T follicular helper cell (primary cell): ENCODE data around the gene SH2D3C.

Experiments used
- DNase-seq: peaks from one replicate; pipeline ENCODE4 v3.0.0-alpha.2; 2020; ENCODE audit warnings: low read depth
- total RNA-seq, 2 experiments: gene quantifications; one replicate each; lab custom pipeline; 2026; lab: John Stamatoyannopoulos, UW

Gene SH2D3C
- total RNA-seq, result 21.9 to 48.9 reads per million in 2 experiments

GRCh38 chr9:127778280-127779135 lies at the start of gene SH2D3C:
Gene SH2D3C, minus strand, starts transcription at chr9:127778666. Its CDS starts 39 bp downstream, at chr9:127778627.
- no peak for DNase-seq

GRCh38 chr9:127826253-127826913 lies 47.9 kb upstream of the SH2D3C start:
- DNase-seq, result no peak

- no peak for DNase-seq
Observed at GRCh38 chr9:127825319-127826051, 47.0 kb upstream of the SH2D3C start.

GRCh38 chr9:127822108-127822507 lies 43.6 kb upstream of the SH2D3C start:
- no peak for DNase-seq

GRCh38 chr9:127818574-127818973 lies 40.1 kb upstream of the SH2D3C start:
- no peak for DNase-seq

GRCh38 chr9:127817881-127818434 lies 39.5 kb upstream of the SH2D3C start:
- no peak for DNase-seq

- DNase-seq, result no peak
Observed at GRCh38 chr9:127816728-127817127, 38.3 kb upstream of the SH2D3C start.

- no peak for DNase-seq
Observed at GRCh38 chr9:127816362-127816725, 37.9 kb upstream of the SH2D3C start.

- DNase-seq, result no peak
Observed at GRCh38 chr9:127815512-127816361, 37.3 kb upstream of the SH2D3C start.

GRCh38 chr9:127814619-127815511 lies 36.4 kb upstream of the SH2D3C start:
- no peak for DNase-seq

- DNase-seq, result no peak
Observed at GRCh38 chr9:127813686-127814226, 35.3 kb upstream of the SH2D3C start.

GRCh38 chr9:127812936-127813675 lies 34.6 kb upstream of the SH2D3C start:
- no peak for DNase-seq

GRCh38 chr9:127812011-127812410 lies 33.5 kb upstream of the SH2D3C start:
- no peak for DNase-seq

GRCh38 chr9:127810378-127811187 lies 32.1 kb upstream of the SH2D3C start:
- no peak for DNase-seq

GRCh38 chr9:127809540-127810377 lies 31.3 kb upstream of the SH2D3C start:
- no peak for DNase-seq

GRCh38 chr9:127809002-127809539 lies 30.6 kb upstream of the SH2D3C start:
- DNase-seq, result no peak

- no peak for DNase-seq
Observed at GRCh38 chr9:127808347-127809001, 30.0 kb upstream of the SH2D3C start.
